ENCODE results near the gene COLEC12. TPM values are rescaled to one million over a fixed set of nuclear protein-coding genes. Genes with fewer than 3 reads are reported as not detected.

Gene COLEC12
- polyA plus RNA-seq, 1 donor (not counting 4 experiments of a cell fraction or from before 2014, with no cell fraction given): not detected

GRCh38 chr18:448116-448790 is 52.2 kb downstream of the COLEC12 start:
- Histone ChIP-seq H3K9ac (ENCODE audit: control insufficient read depth, extremely low read depth, insufficient read depth, low read length) (no peak overlapping the region), H3K79me2 (ENCODE audit: control insufficient read depth, insufficient read depth, low read length) (no peaks in the 10 kb centered on the region), H3K4me2 (ENCODE audit: control insufficient read depth, extremely low read depth, insufficient read depth, low read depth, low read length) (no peak overlapping the region), H3K4me3 (ENCODE audit: control insufficient read depth in 2 of 3, extremely low read depth in 1 of 3, insufficient read depth in 2 of 3, low read depth in 1 of 3, low read length in 3 of 3) (no peak overlapping the region), H2AFZ (ENCODE audit: control insufficient read depth, low read length) (no peak overlapping the region), H4K20me1 (ENCODE audit: control insufficient read depth, extremely low read depth, insufficient read depth, low read length) (no peaks in the 10 kb centered on the region), H3K27ac (ENCODE audit: control insufficient read depth, insufficient read depth, low read length) (no peak overlapping the region), H3K4me1 (ENCODE audit: control insufficient read depth, extremely low read depth, insufficient read depth, low read length) (no peaks in the 10 kb centered on the region), H3K27me3 (ENCODE audit: control insufficient read depth, extremely low read depth, insufficient read depth, low read length) (no peaks in the 10 kb centered on the region), H3K36me3 (ENCODE audit: control insufficient read depth in 2 of 2, extremely low read depth in 1 of 2, insufficient read depth in 2 of 2, low read length in 2 of 2) (no peaks in the 10 kb centered on the region), H3K9me1 (ENCODE audit: control insufficient read depth, extremely low read depth, insufficient read depth, low read length) (no peaks in the 10 kb centered on the region), H3K9me3 (ENCODE audit: control insufficient read depth, low read depth, low read length) (no peaks in the 10 kb centered on the region)
- no peak for TF ChIP-seq EZH2 (IDR thresholded peaks at IDR 0.05; ENCODE audit: low read length)
- no peak for TF ChIP-seq CTCF (optimal IDR thresholded peaks at IDR 0.05 in 1 of 3, IDR thresholded peaks at IDR 0.05 in 1 of 3, conservative IDR thresholded peaks at IDR 0.05 in 1 of 3; ENCODE audit: extremely low read depth in 1 of 3, insufficient read depth in 2 of 3, low read length in 3 of 3)
- FAIRE-seq: no peak
- dilution Hi-C loops (cut with MboI; ENCODE audit: extremely low pct_ligation_motif_present, low sequenced_read_pairs): no loop called here
- DNase-seq (ENCODE audit: low read depth, low spot score): no peak

GRCh38 chr18:446941-447560 is 53.5 kb downstream of the COLEC12 start:
- dilution Hi-C loops (cut with MboI; ENCODE audit: extremely low pct_ligation_motif_present, low sequenced_read_pairs): no loop called here
- no peak for FAIRE-seq
- no peaks in the 10 kb centered on the region for H3K9me3 ChIP-seq (ENCODE audit: control insufficient read depth, low read depth, low read length)

More at GRCh38 chr18:446941-447560, 53.5 kb downstream of the COLEC12 start:
- no peak overlapping the region for H2AFZ ChIP-seq (ENCODE audit: control insufficient read depth, low read length)
- H3K79me2 ChIP-seq (ENCODE audit: control insufficient read depth, insufficient read depth, low read length): no peaks in the 10 kb centered on the region
- H3K4me2 ChIP-seq (ENCODE audit: control insufficient read depth, extremely low read depth, insufficient read depth, low read depth, low read length): no peak overlapping the region
- H3K4me3 ChIP-seq (ENCODE audit: control insufficient read depth in 2 of 3, extremely low read depth in 1 of 3, insufficient read depth in 2 of 3, low read depth in 1 of 3, low read length in 3 of 3): no peak overlapping the region
- no peak overlapping the region for H3K27ac ChIP-seq (ENCODE audit: control insufficient read depth, insufficient read depth, low read length)
- H3K9me1 ChIP-seq (ENCODE audit: control insufficient read depth, extremely low read depth, insufficient read depth, low read length): no peaks in the 10 kb centered on the region
- no peaks in the 10 kb centered on the region for H4K20me1 ChIP-seq (ENCODE audit: control insufficient read depth, extremely low read depth, insufficient read depth, low read length)
- H3K27me3 ChIP-seq (ENCODE audit: control insufficient read depth, extremely low read depth, insufficient read depth, low read length): no peaks in the 10 kb centered on the region
- H3K9ac ChIP-seq (ENCODE audit: control insufficient read depth, extremely low read depth, insufficient read depth, low read length): no peak overlapping the region
- DNase-seq (ENCODE audit: low read depth, low spot score): no peak
- no peaks in the 10 kb centered on the region for H3K4me1 ChIP-seq (ENCODE audit: control insufficient read depth, extremely low read depth, insufficient read depth, low read length)
- no peaks in the 10 kb centered on the region for H3K36me3 ChIP-seq (ENCODE audit: control insufficient read depth in 2 of 2, extremely low read depth in 1 of 2, insufficient read depth in 2 of 2, low read length in 2 of 2)
- TF ChIP-seq CTCF (optimal IDR thresholded peaks at IDR 0.05 in 1 of 3, IDR thresholded peaks at IDR 0.05 in 1 of 3, conservative IDR thresholded peaks at IDR 0.05 in 1 of 3; ENCODE audit: extremely low read depth in 1 of 3, insufficient read depth in 2 of 3, low read length in 3 of 3): no peak
- TF ChIP-seq EZH2 (IDR thresholded peaks at IDR 0.05; ENCODE audit: low read length): no peak

Measured in keratinocyte (primary cell).